GM18873 (cell line): ENCODE measurements around the gene GLS.

ENCODE experiments used
- ATAC-seq: cut with Tn5 transposase; IDR thresholded peaks from one replicate; pipeline ENCODE4 v1.9.1; 2021; ENCODE audit warnings: mild to moderate bottlenecking, moderate library complexity, moderate number of reproducible peaks; ENCODE audit not compliant: unreplicated experiment, low FRiP score

GLS gene

GRCh38 chr2:191006997-191007783 is 126.6 kb downstream of the GLS start:
- no peak for ATAC-seq

- no peak for ATAC-seq
These were observed 127.7 kb downstream of the GLS start for GRCh38 chr2:191008286-191008685.

GRCh38 chr2:191009541-191010374 is 129.1 kb downstream of the GLS start:
- no peak for ATAC-seq

GRCh38 chr2:191010887-191011885 is 130.6 kb downstream of the GLS start:
- no peak for ATAC-seq

GRCh38 chr2:191012346-191012745 is 131.7 kb downstream of the GLS start:
- ATAC-seq, result no peak

GRCh38 chr2:191012845-191013681 is 132.4 kb downstream of the GLS start:
- ATAC-seq, result no peak

GRCh38 chr2:191013682-191013931 is 133.0 kb downstream of the GLS start:
- ATAC-seq, result no peak

- ATAC-seq, result peak; percentile 67
These were observed 133.5 kb downstream of the GLS start, which contains the start of gene STAT1 for GRCh38 chr2:191013932-191014652. Gene STAT1, minus strand, starts transcription at chr2:191014171. Its CDS starts 4,168 bp downstream, at chr2:191010003.

- ATAC-seq, result no peak
These were observed 134.0 kb downstream of the GLS start for GRCh38 chr2:191014653-191015020.
